GM19467 (cell line): Measurements from ENCODE around the gene MAT2B.

Experiments
- ATAC-seq: cut with Tn5 transposase; IDR thresholded peaks from one replicate; pipeline ENCODE4 v1.9.1; 2021; ENCODE audit warnings: mild to moderate bottlenecking, moderate library complexity; ENCODE audit not compliant: unreplicated experiment

The MAT2B gene

GRCh38 chr5:163505368-163506094 lies at the start of gene MAT2B:
Gene MAT2B (plus strand): TSS chr5:163505619. CDS start chr5:163505687, 68 bp downstream.
- ATAC-seq, result peak; percentile 94

- ATAC-seq, result no peak
Observed at GRCh38 chr5:163456029-163456589, 49.3 kb upstream of the MAT2B start.

DNA sequence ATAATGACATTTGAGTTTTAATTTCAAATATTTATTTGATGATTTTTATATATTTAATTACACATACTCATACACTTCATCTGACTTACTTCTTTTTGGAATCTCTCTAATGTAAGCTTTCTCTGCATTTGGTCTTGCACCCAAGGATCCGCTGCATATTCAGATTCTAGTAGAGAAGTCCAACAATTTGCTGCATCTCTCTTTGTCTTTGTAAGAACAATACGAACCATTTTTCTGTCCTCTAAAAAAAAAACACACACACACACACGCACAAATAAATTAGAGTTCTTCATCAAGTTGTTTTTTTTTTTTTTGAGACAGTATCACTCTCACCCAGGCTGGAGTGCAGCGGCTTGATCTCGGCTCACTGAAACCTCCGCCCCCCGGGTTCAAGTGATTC lies 48.6 kb upstream of the MAT2B start:
- ATAC-seq, result no peak

DNA sequence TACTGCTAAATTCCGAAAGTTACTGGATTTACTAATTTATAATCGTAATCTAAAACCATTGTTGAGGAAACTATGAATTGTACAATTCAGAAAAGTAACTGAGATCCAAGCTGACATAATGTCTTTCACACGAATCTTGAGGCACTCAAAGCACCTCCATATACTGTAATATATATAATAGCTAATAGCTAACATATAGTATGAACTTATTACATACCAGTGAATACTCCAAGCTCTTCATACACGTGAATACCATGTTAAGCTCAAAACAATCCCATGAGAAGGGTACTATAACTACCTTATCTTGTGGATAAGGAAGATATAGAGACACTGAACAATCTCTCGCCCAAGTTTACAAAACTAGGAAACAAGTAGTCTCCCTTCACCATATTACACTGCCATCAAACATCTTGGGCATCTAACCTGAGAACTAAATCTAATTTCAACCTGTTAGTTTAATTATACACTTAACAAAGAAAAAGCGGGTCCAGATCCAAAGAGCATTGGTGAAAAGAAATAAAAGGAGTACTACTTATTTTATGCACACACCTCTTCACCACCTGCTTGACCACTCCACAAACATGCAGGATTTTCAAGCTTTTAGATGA lies 46.5 kb upstream of the MAT2B start:
- no peak for ATAC-seq

GRCh38 chr5:163459462-163459818 lies 46.0 kb upstream of the MAT2B start:
- peak; percentile 1 for ATAC-seq

DNA sequence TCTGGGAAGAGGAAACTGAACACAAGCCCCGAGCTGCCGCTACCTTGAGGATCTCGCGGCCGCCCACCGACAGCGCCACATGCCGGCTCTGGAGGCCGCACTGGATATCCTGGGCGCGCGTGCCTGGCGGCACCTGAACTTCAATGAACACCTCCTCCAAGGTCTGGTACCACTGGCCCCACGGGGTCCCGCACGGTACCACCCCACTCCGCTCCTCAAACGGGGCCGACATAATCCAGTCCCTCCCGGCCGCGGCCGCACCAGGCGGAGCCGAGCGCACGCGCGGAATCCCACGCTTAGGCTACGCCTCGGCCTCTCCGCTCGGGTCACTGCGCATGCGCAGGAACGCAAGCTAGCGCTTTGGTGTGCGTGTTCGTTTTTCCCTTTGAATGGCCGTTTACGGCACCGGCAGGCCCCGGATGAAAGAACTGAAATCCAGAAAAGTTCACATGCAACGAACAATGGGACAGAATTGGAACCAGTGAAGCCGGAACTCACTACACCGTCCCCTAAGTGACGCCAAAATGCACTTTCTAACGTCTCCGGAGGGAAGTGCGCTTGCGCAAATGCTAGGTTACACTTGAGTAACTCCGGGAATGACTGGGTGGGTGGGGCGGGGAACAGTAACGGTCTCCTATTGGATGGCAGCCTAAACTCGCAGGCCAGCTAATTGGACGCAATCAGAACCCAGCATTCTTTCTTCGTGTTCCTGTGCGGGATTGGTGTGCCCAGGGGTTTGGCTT lies 45.4 kb upstream of the MAT2B start, which contains the start of gene NUDCD2:
NUDCD2 (minus strand) TSS at position 284 of the 743 bp plus-strand sequence; CDS start at position 232, 52 bp downstream.
- ATAC-seq, result peak; percentile 83

DNA sequence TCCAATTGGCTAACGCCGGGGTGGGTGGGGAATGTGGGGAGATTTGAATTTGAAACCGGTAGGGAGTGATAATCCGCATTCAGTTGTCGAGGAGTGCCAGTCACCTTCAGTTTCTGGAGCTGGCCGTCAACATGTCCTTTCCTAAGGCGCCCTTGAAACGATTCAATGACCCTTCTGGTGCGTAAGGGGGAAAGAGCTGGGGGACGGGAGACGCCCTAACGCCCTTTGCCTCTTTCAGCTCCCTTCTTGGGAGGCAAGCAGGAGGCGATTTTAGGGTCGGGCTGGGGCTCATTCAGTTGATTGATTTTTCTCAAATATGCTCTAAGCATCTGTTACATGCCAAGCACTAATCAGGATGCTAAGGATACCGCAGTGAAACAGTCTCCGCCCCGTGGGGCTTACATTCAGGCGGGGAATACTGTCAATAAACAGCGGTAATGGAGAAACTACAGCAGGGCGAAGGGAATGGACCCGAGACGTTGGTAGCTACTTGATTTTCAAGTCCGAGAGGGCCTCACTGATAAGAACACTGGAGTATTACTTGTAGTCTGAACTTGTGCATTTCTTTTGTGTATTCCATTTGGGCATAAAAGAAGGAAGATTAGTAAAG lies 44.8 kb upstream of the MAT2B start, which contains the start of gene HMMR:
HMMR (plus strand) TSS at position 71 of the 610 bp plus-strand sequence; CDS start at position 132, 61 bp downstream.
- ATAC-seq, result no peak

GRCh38 chr5:163463063-163463435 lies 42.4 kb upstream of the MAT2B start:
- ATAC-seq, result no peak

- ATAC-seq, result no peak
Observed at GRCh38 chr5:163467682-163468081, 37.7 kb upstream of the MAT2B start.

DNA sequence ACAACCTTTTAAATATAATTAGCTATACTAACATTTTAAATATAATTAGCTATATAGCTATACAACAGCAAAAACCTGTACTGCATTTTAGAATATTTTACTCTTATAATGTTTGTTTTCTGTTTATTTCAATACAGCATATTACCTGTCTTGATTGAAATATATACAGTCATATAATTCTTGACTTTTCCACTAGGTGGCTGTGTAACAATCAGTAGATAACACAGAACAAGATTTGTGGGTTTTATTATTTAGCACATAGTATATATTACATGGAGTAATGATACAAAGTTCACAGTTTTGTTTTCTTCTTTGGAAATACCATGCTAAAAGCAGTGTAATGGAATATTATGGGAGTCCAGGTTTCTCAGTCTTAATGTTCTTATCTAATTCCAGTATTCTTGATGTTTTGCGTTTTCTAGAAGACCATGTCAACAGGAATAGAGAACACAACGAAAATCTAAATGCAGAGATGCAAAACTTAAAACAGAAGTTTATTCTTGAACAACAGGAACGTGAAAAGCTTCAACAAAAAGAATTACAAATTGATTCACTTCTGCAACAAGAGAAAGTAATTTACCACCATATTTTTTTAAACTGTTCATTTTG lies 31.7 kb upstream of the MAT2B start:
- ATAC-seq, result no peak

DNA sequence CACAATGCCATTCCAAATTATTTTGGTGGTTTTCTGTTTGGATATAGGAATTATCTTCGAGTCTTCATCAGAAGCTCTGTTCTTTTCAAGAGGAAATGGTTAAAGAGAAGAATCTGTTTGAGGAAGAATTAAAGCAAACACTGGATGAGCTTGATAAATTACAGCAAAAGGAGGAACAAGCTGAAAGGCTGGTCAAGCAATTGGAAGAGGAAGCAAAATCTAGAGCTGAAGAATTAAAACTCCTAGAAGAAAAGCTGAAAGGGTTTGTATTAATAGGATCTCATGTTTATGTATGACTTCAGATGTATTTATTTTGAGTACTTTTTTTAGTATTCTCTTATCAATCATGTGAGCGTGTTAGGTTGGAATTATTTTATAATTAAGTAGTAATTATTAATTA lies 30.0 kb upstream of the MAT2B start:
- ATAC-seq, result no peak

- ATAC-seq, result no peak
Observed at GRCh38 chr5:163478126-163478981, 27.1 kb upstream of the MAT2B start.

- no peak for ATAC-seq
Observed at GRCh38 chr5:163478982-163479271, 26.5 kb upstream of the MAT2B start.

DNA sequence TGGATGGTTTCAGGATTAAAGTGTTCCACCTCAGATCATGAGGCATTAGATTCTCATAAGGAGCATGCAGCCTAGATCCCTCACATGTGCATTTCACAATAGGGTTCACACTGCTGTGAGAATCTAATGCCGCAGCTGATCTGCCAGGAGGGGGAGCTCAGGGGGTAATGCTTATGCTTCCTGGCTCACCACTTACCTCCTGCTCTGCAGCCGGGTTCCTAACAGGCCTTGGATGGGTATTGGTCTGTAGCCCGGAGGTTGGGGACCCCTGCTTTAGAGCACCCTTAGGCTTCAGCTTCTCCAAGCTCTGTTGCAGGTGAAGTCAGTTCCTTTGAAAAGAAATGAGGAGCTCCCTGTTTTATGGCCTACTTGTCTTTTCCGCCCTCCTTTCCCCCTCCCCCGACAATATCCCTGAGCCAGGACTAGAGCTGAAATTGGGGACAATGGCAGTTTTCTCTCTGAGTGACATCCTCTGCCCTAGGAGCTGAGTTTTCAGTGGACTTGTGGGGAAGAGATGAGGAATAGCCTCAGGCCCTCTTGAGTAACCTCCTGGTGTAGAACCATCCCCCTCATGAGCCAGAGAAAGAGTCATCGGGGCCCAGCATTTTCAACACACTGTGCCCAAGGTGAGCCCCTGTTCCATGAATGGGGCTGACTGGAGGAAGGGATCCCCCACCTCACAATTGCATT lies 16.2 kb upstream of the MAT2B start:
- ATAC-seq, result no peak

DNA sequence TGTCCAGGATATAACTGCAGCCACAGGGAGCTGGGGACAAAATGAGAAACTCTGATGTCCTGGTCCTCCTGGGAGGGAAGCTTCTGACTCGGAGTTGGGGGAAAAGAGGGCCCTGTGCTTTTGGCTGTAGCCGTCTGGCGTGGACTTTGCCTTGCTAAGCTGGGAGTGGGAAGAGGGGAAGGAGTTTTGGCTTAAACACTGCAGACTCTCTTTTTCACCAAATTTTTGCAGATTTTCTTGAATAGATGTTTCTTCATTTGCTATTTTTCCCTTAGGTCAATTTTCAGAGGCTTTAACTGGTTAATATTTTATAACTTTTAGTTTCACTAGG lies 15.7 kb upstream of the MAT2B start:
- ATAC-seq, result no peak

GRCh38 chr5:163496286-163496685 lies 9.1 kb upstream of the MAT2B start:
- ATAC-seq, result no peak

- ATAC-seq, result no peak
Observed at GRCh38 chr5:163497315-163497714, 8.1 kb upstream of the MAT2B start.

DNA sequence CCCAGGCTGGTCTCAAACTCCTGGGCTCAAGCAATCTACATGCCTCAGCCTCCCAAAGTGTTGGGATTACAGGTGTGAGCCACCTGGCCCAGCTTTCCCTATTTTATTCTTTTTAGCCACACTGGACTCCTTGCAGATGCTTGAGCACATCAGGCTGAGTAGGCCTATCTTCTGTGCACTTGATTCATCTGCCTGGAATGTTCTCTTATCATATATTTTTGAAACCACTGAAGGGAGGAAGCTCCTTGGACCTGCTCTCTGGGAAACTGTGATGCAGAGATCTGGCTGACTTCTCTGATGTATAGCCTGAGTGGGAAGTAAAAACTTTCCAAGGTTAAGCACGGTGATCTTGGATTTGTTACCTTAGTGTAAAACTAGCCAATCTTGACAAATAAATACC lies 6.5 kb upstream of the MAT2B start:
- no peak for ATAC-seq

DNA sequence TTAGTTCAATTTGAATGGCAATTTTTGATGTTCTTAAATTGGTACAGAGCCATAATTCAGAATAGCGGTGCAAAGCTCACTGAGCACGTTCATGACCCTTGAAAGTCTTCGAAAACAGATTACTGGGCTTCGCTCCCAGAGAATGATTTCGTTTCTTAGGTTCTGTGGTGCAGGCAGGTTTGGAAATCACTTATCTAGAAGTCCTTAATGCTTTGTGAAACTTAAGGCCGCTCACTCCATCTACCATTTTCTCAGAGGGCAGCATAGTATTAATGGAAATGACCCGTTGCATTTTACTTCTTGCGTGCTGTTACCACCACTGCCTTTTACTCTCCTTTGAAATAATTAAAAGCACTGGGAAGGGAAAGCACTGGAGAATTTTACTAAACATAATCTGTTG lies 2.9 kb upstream of the MAT2B start:
- ATAC-seq, result no peak
